Measurements from ENCODE around the gene PJA2.

DNA sequence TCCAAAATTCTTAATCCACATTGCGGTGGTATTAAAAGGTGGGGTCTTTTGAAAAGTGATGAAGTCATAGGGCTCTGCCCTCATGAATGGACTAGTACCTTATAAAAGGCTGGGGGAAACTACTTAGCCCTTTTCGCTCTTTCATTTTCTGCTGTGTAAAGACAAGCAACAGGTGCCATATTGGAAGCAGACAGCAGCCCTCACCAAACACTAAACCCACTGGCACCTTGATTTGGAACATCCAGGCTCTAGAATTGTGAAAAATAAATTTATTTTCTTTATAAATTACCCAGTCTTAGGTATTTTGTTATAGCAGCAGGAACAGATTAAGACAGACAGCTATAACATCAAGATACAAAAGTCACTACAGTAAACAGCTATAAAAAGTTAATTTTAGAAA lies 12.8 kb downstream of the PJA2 start:
- TF ChIP-seq EP300 (conservative IDR thresholded peaks at IDR 0.05; ENCODE audit: poor library complexity, severe bottlenecking) (no peak), EZH2 (IDR thresholded peaks at IDR 0.05; ENCODE audit: borderline replicate concordance, insufficient read depth, low read length, poor library complexity, severe bottlenecking) (no peak), SMC3 (conservative IDR thresholded peaks at IDR 0.05; ENCODE audit: poor library complexity) (no peak)
- TF ChIP-seq, protein P1, sequence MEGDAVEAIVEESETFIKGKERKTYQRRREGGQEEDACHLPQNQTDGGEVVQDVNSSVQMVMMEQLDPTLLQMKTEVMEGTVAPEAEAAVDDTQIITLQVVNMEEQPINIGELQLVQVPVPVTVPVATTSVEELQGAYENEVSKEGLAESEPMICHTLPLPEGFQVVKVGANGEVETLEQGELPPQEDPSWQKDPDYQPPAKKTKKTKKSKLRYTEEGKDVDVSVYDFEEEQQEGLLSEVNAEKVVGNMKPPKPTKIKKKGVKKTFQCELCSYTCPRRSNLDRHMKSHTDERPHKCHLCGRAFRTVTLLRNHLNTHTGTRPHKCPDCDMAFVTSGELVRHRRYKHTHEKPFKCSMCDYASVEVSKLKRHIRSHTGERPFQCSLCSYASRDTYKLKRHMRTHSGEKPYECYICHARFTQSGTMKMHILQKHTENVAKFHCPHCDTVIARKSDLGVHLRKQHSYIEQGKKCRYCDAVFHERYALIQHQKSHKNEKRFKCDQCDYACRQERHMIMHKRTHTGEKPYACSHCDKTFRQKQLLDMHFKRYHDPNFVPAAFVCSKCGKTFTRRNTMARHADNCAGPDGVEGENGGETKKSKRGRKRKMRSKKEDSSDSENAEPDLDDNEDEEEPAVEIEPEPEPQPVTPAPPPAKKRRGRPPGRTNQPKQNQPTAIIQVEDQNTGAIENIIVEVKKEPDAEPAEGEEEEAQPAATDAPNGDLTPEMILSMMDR (IDR thresholded peaks at IDR 0.05; ENCODE audit: poor library complexity, severe bottlenecking): no peak
- TF ChIP-seq, protein P2, sequence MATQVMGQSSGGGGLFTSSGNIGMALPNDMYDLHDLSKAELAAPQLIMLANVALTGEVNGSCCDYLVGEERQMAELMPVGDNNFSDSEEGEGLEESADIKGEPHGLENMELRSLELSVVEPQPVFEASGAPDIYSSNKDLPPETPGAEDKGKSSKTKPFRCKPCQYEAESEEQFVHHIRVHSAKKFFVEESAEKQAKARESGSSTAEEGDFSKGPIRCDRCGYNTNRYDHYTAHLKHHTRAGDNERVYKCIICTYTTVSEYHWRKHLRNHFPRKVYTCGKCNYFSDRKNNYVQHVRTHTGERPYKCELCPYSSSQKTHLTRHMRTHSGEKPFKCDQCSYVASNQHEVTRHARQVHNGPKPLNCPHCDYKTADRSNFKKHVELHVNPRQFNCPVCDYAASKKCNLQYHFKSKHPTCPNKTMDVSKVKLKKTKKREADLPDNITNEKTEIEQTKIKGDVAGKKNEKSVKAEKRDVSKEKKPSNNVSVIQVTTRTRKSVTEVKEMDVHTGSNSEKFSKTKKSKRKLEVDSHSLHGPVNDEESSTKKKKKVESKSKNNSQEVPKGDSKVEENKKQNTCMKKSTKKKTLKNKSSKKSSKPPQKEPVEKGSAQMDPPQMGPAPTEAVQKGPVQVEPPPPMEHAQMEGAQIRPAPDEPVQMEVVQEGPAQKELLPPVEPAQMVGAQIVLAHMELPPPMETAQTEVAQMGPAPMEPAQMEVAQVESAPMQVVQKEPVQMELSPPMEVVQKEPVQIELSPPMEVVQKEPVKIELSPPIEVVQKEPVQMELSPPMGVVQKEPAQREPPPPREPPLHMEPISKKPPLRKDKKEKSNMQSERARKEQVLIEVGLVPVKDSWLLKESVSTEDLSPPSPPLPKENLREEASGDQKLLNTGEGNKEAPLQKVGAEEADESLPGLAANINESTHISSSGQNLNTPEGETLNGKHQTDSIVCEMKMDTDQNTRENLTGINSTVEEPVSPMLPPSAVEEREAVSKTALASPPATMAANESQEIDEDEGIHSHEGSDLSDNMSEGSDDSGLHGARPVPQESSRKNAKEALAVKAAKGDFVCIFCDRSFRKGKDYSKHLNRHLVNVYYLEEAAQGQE (IDR thresholded peaks at IDR 0.05; ENCODE audit: borderline replicate concordance): no peak
